ENCODE measurements around the gene QSER1. TPM values are rescaled to one million over a fixed set of nuclear protein-coding genes. Genes with fewer than 3 reads are reported as not detected.
"Not testable (repeated sequence)": the region's sequence is repeated elsewhere in the genome, so short reads cannot be mapped to it uniquely, and the experiment has no call there.

QSER1 gene
- total RNA-seq, 2 donors from 2014 or later: 27.7 to 36.1 TPM

DNA sequence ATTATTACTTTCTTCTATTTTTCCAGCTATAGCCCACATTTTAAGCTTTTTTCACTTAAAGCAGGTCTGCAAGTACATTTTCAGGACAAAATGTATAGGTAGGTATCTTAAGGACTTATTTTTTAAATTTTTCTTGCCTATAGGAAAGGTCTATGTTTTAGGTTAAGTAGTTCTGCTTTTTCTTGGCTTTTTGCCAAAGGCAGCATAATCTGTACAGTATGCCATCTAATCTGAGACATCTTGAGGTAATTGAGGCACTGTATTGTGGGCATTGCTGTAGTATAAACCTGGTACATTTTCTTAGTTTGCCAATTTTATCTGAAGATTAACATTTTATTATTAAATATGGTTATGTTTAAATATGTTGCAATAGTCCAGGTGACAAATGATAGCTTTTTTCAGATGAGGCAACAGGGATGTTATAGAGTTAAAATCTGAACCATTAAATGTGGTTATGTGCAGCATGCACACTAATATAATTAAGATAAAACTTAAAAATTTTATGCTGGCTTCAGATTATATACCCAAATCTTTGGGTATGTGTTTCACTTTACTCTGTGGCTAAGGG is 42.9 kb downstream of the QSER1 start:
- no peaks in the 10 kb centered on the region for H3K4me1 ChIP-seq
- no peaks in the 10 kb centered on the region for H3K27me3 ChIP-seq
- ATAC-seq (no peak), DNase-seq (no peak)
- H3K9me3 ChIP-seq: no peaks in the 10 kb centered on the region
- no peak overlapping the region for H3K4me3 ChIP-seq
- no peak for TF ChIP-seq POLR2A (IDR thresholded peaks at IDR 0.05)
- TF ChIP-seq, protein P1, sequence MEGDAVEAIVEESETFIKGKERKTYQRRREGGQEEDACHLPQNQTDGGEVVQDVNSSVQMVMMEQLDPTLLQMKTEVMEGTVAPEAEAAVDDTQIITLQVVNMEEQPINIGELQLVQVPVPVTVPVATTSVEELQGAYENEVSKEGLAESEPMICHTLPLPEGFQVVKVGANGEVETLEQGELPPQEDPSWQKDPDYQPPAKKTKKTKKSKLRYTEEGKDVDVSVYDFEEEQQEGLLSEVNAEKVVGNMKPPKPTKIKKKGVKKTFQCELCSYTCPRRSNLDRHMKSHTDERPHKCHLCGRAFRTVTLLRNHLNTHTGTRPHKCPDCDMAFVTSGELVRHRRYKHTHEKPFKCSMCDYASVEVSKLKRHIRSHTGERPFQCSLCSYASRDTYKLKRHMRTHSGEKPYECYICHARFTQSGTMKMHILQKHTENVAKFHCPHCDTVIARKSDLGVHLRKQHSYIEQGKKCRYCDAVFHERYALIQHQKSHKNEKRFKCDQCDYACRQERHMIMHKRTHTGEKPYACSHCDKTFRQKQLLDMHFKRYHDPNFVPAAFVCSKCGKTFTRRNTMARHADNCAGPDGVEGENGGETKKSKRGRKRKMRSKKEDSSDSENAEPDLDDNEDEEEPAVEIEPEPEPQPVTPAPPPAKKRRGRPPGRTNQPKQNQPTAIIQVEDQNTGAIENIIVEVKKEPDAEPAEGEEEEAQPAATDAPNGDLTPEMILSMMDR (IDR thresholded peaks at IDR 0.05): no peak
- no peak overlapping the region for H3K27ac ChIP-seq
- H3K36me3 ChIP-seq (replicated peaks in 1 of 2; ENCODE audit: insufficient read depth in 1 of 2, low read depth in 2 of 2): peaks cover 0 to 17% of the 10 kb centered on the region in 2 donors
- intact Hi-C loops (cut with DNase I): no loop called here

DNA sequence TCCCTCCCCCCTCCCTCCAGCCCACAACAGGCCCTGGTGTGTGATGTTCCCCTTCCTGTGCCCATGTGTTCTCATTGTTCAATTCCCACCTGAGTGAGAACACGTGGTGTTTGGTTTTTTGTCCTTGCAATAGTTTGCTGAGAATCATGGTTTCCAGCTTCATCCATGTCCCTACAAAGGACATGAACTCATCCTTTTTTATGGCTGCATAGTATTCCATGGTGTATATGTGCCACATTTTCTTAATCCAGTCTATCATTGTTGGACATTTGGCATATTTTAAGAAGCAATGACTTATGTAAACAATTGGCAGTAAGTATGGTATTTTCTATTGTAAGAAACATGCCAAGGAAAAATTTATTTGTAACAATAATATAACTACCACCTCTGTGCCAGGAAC is 43.6 kb downstream of the QSER1 start:
- 94 to 100% methylated on average over 1 of the region's 1 CpG for WGBS, 2 donors
- H3K36me3 ChIP-seq (replicated peaks in 1 of 2; ENCODE audit: insufficient read depth in 1 of 2, low read depth in 2 of 2): peaks cover 0 to 17% of the 10 kb centered on the region in 2 donors
- intact Hi-C loops (cut with DNase I); H3K27me3 ChIP-seq; H3K27ac ChIP-seq; ATAC-seq; H3K4me1 ChIP-seq; H3K9me3 ChIP-seq; DNase-seq; H3K4me3 ChIP-seq: not testable (repeated sequence)

DNA sequence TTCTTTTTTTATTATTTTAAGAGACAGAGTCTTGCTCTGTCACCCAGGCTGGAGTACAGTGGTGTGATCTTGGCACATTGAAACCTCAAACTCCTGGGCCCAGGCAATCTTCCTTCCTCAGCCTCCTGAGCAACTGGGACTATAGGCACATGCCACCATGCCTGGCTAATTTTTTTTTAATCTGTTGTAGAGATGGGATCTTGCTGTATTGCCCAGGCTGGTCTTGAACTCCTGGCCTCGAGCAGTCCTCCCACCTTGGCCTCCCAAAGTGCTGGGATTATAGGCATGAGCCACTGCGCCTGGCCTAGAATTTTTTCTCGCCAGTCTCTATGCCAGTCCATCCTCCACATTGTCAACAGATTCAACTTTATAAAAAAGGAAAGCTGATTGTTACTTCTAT is 44.7 kb downstream of the QSER1 start:
- not testable (repeated sequence) for ATAC-seq
- H3K36me3 ChIP-seq (replicated peaks in 1 of 2; ENCODE audit: insufficient read depth in 1 of 2, low read depth in 2 of 2): peaks cover 0 to 12% of the 10 kb centered on the region in 2 donors

DNA sequence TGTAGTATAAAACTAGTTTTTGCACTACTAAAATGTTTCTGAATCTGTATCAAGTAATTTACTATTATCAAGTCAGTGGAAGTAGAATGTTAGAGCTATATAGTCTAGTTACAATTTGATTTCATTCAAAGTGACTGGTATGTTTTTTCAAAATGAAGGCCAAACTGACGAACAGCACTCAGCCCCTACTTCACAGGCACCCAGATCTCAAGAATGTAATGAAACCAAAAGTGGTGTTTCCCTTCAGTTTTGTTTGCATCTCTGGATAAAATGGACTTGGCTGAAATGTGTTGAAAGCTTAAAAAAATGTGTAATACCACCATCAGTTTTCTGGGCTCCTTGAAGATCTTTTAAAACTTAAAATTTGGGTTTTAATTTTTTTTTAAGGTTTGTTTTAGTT is 46.4 kb downstream of the QSER1 start:
- Histone ChIP-seq H3K27ac (no peak overlapping the region), H3K36me3 (replicated peaks in 1 of 2; ENCODE audit: insufficient read depth in 1 of 2, low read depth in 2 of 2) (peaks cover 0 to under 1% of the 10 kb centered on the region in 2 donors), H3K4me3 (no peak overlapping the region), H3K27me3 (no peaks in the 10 kb centered on the region), H3K9me3 (no peaks in the 10 kb centered on the region), H3K4me1 (no peaks in the 10 kb centered on the region)
- no peak for TF ChIP-seq POLR2A (IDR thresholded peaks at IDR 0.05)
- TF ChIP-seq, protein P1 (IDR thresholded peaks at IDR 0.05): no peak
- intact Hi-C loops (cut with DNase I): no loop called here
- WGBS, 2 donors: 67 to 92% methylated on average over 1 of the region's 1 CpG
- DNase-seq (no peak), ATAC-seq (no peak)

More for the DNA sequence above, 44.7 kb downstream of the QSER1 start:
- H3K27ac ChIP-seq; H3K4me3 ChIP-seq; intact Hi-C loops (cut with DNase I); H3K27me3 ChIP-seq; H3K4me1 ChIP-seq; H3K9me3 ChIP-seq; DNase-seq: not testable (repeated sequence)
- WGBS, 2 donors: 97 to 98% methylated on average over 3 of the region's 3 CpGs

DNA sequence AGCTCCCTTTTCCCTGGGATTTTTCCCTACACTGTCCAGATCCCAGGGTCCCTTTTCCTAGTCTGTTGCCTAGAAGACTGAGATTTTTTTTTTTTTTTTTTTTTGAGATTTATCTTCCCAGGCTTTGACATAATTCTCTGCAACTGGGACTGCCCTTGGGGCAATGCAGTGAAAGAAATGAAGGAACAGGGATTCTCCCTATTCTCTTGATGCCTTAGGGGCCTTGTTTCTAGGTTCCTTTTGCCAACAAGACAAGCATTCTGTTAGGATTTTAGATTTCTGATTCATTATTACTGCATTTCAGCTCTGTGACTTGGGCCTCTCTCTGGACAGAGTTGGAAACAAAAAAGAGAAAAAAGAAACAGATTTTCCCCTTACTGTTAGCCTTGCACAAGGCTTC is 47.3 kb downstream of the QSER1 start:
- intact Hi-C loops (cut with DNase I): no loop called here
- TF ChIP-seq POLR2A (IDR thresholded peaks at IDR 0.05): no peak
- TF ChIP-seq, protein P1 (IDR thresholded peaks at IDR 0.05): no peak

DNA sequence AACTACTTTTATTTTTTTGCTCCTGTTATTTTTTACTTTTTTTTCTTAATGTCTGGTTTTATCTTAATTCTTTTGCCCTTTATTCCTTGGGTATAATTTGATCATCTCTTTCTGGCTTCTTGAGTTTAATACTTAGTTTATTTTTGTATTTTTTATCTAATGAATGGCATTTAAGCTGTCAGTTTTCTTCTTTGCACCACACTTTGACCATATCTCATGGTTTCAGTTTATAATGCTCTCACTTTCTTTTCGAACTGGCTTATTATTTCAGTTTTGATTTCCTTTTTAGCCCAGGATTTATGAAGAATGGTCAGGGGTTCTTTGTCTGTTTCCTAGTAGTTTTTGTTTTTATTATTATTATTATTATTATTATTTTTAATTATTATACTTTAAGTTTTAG is 48.3 kb downstream of the QSER1 start:
- intact Hi-C loops (cut with DNase I): no loop called here
- TF ChIP-seq, protein P1 (IDR thresholded peaks at IDR 0.05): no peak
- no peak for TF ChIP-seq POLR2A (IDR thresholded peaks at IDR 0.05)
- DNase-seq (no peak), ATAC-seq (no peak)
- no peaks in the 10 kb centered on the region for H3K4me1 ChIP-seq
- 93 to 94% methylated on average over 1 of the region's 1 CpG for WGBS, 2 donors
- no peaks in the 10 kb centered on the region for H3K36me3 ChIP-seq (replicated peaks in 1 of 2; ENCODE audit: insufficient read depth in 1 of 2, low read depth in 2 of 2)
- no peaks in the 10 kb centered on the region for H3K9me3 ChIP-seq
- no peak overlapping the region for H3K4me3 ChIP-seq
- H3K27me3 ChIP-seq: no peaks in the 10 kb centered on the region
- no peak overlapping the region for H3K27ac ChIP-seq

More for the DNA sequence above, 47.3 kb downstream of the QSER1 start:
- no peaks in the 10 kb centered on the region for H3K4me1 ChIP-seq
- no peak for ATAC-seq
- H3K27ac ChIP-seq: no peak overlapping the region
- H3K27me3 ChIP-seq: no peaks in the 10 kb centered on the region
- no peaks in the 10 kb centered on the region for H3K9me3 ChIP-seq
- H3K4me3 ChIP-seq: no peak overlapping the region
- DNase-seq: no peak
- H3K36me3 ChIP-seq (replicated peaks in 1 of 2; ENCODE audit: insufficient read depth in 1 of 2, low read depth in 2 of 2): no peaks in the 10 kb centered on the region

Measured in body of pancreas (tissue), 4 donors.